ENCODE results near the gene GATA5.

The GATA5 gene

DNA sequence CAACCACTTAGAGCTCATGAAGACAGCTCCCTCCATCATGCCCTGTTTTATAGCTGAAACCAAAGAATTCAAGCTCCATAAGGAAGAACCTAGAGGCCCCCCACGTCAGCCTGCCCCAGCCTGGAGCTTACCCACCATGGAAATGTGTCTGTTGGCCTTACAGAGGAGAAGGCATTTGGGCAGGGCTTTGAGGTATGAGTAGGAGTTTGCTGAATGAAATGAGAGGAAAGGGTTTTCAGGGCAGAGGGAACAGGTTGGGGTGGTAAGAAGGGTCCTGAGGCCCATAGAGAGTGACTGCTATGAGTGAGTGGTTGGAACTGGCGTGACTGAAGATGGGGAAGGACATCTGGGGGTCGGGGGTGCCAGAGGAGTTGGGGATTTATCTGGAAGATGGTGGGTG, 12.7 kb upstream of the GATA5 start:
- TF ChIP-seq, protein P1, sequence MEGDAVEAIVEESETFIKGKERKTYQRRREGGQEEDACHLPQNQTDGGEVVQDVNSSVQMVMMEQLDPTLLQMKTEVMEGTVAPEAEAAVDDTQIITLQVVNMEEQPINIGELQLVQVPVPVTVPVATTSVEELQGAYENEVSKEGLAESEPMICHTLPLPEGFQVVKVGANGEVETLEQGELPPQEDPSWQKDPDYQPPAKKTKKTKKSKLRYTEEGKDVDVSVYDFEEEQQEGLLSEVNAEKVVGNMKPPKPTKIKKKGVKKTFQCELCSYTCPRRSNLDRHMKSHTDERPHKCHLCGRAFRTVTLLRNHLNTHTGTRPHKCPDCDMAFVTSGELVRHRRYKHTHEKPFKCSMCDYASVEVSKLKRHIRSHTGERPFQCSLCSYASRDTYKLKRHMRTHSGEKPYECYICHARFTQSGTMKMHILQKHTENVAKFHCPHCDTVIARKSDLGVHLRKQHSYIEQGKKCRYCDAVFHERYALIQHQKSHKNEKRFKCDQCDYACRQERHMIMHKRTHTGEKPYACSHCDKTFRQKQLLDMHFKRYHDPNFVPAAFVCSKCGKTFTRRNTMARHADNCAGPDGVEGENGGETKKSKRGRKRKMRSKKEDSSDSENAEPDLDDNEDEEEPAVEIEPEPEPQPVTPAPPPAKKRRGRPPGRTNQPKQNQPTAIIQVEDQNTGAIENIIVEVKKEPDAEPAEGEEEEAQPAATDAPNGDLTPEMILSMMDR (IDR thresholded peaks at IDR 0.05; ENCODE audit: unreplicated experiment in 3 of 3) = no peak
- H3K27me3 Mint-ChIP-seq (ENCODE audit: low read depth) = peaks cover 55% of the 10 kb centered on the region
- H3K36me3 Mint-ChIP-seq (ENCODE audit: low read depth) = no peaks in the 10 kb centered on the region
- peaks cover 20% of the 10 kb centered on the region for H3K4me1 Mint-ChIP-seq
- H3K4me3 Mint-ChIP-seq = no peak overlapping the region
- peak overlapping the region in 2 of 3 experiments; percentile 31 to 71 for H3K27ac Mint-ChIP-seq
- no peaks in the 10 kb centered on the region for H3K9me3 Mint-ChIP-seq

DNA sequence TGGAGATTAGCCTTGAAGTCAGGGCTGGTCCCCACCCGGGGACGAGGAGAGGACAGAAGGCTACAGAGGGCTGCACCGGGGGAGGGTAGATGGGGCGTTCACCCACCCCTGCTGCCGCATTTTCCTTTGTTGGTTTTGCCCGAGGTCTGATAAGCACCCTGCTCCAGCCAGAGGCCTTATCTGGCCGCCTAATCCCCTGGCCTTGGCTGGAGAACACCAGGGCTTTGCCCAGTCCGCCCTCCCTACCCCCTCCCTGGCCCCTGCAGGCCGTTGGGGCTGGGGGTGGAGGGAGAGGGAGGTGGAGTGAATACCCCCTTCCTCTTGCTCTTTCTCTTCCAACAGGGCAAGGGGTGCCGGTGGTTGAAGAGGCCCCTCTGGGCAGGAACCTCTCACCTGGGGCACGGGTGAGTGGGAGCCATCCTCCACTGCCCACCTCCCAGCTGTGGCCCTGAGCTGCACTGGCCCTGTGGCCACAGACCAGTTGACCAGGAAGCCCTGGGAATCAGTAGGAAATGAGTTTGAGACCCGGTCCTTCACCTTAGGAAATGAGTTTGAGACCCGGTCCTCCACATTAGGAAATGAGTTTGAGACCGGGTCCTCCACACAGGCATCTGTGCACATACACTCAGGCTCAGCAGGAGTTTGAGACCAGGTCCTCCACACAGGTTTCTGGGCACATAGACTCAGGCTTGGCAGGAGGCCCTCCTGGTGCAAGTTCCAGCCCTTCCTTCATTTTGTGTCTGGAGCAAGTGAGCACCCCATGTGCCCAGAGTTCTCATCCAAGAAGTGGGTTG, 12.0 kb upstream of the GATA5 start:
- Mint-ChIP-seq H3K36me3 (ENCODE audit: low read depth) (no peaks in the 10 kb centered on the region), H3K4me1 (peaks cover 27% of the 10 kb centered on the region), H3K9me3 (no peaks in the 10 kb centered on the region), H3K4me3 (no peak overlapping the region), H3K27ac (peak overlapping the region in 2 of 3 experiments; percentile 31 to 71), H3K27me3 (ENCODE audit: low read depth) (peaks cover 62% of the 10 kb centered on the region)
- TF ChIP-seq, protein P1 (IDR thresholded peaks at IDR 0.05; ENCODE audit: unreplicated experiment in 3 of 3) = no peak

DNA sequence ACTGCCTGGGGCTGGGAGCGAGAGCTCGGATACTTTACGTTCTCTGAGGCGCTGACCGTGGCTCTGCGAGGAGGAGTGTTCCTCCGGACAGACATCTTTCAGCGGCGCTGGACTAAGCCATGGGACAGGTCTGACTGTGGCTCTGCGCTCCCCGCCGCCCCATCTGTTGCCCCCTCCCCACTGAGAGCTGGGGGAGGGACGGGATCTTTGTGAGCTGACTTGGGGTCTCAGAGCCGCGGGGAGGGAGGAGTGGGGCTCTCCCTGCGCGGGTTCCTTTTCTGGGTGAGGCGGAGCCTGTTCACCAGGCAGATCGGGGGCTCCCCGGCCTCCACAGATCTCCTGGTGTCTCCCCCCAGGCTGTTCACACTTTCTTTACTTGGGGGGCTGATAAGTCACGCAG, 11.3 kb upstream of the GATA5 start:
- Mint-ChIP-seq H3K4me1 (peaks cover 29% of the 10 kb centered on the region), H3K4me3 (no peak overlapping the region), H3K9me3 (no peaks in the 10 kb centered on the region), H3K27me3 (ENCODE audit: low read depth) (peaks cover 64% of the 10 kb centered on the region), H3K27ac (peak overlapping the region; percentile 54 to 90 (median 68)), H3K36me3 (ENCODE audit: low read depth) (no peaks in the 10 kb centered on the region)
- TF ChIP-seq, protein P1 (IDR thresholded peaks at IDR 0.05; ENCODE audit: unreplicated experiment in 3 of 3) = no peak

DNA sequence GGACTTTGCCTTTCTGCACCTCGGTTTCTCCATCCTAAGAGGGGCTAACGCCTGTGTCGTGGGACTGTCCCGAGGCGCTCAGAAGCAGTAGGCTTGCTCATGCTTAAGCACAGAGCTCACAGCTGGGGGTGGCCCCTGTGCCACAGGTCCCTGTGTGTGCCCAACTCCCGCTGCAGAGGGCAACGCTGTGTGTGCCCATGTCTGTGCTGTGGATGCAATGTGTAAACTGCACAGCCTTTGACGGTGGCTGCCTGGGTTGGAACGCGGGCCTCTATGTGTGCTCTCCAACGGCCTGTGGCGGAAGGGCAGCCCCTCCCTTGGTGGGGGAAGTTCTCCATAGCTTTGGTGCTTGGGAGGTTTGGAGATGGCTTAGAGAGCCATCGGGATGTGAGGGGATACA, 10.7 kb upstream of the GATA5 start:
- Mint-ChIP-seq H3K4me3 (no peak overlapping the region), H3K36me3 (ENCODE audit: low read depth) (no peaks in the 10 kb centered on the region), H3K27ac (peak overlapping the region; percentile 54 to 90 (median 68)), H3K27me3 (ENCODE audit: low read depth) (peaks cover 66% of the 10 kb centered on the region), H3K9me3 (no peaks in the 10 kb centered on the region), H3K4me1 (peaks cover 35% of the 10 kb centered on the region)
- TF ChIP-seq, protein P1 (IDR thresholded peaks at IDR 0.05; ENCODE audit: unreplicated experiment in 3 of 3) = no peak

DNA sequence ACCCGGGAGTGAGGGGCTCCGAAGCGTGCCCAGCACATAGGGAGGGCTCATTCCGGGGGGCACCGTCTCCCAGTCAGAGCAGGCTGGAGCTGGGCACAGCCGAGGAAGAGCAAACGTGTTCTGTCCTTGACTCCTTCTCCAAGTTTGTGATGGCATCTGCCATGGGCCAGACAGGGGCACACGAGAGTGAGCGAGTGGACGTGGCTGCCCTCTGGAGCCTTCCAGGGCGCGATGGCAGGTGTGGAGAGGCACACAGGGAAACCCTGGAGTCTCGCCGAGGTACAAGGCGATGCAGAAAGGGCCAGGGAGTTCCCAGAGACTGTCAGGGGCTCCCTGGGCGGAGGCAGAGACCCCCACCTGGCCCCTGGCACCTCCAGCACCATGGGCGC, 9.9 kb upstream of the GATA5 start:
- H3K36me3 Mint-ChIP-seq (ENCODE audit: low read depth) = no peaks in the 10 kb centered on the region
- peaks cover 35% of the 10 kb centered on the region for H3K4me1 Mint-ChIP-seq
- TF ChIP-seq, protein P1 (IDR thresholded peaks at IDR 0.05; ENCODE audit: unreplicated experiment in 3 of 3) = no peak
- H3K9me3 Mint-ChIP-seq = no peaks in the 10 kb centered on the region
- H3K27me3 Mint-ChIP-seq (ENCODE audit: low read depth) = peaks cover 60% of the 10 kb centered on the region
- H3K4me3 Mint-ChIP-seq = peak overlapping the region in 1 of 3 experiments; percentile 25
- peak overlapping the region; percentile 89 to 99 (median 91) for H3K27ac Mint-ChIP-seq

Measured in nephron (organoid).